ENCODE results near the gene PPT2.

PPT2 gene

GRCh38 chr6:32170294-32170693, 16.4 kb downstream of the PPT2 start:
- Histone ChIP-seq H3K27ac (no peak overlapping the region), H3K4me3 (no peak overlapping the region)

- H3K27ac ChIP-seq = no peak overlapping the region
Measured at GRCh38 chr6:32171234-32171633, 17.3 kb downstream of the PPT2 start.

GRCh38 chr6:32173051-32173727, 19.2 kb downstream of the PPT2 start:
- Histone ChIP-seq H3K27ac (peak overlapping the region in 10 of 21 experiments; percentile 8 to 53 (median 24)), H3K4me3 (no peak overlapping the region)

More at GRCh38 chr6:32171234-32171633, 17.3 kb downstream of the PPT2 start:
- no peak overlapping the region for H3K4me3 ChIP-seq

GRCh38 chr6:32174416-32174815, 20.5 kb downstream of the PPT2 start:
- Histone ChIP-seq H3K27ac (no peak overlapping the region), H3K4me3 (no peak overlapping the region)

- Histone ChIP-seq H3K4me3 (peak overlapping the region; percentile 64 to 93 (median 80)), H3K27ac (peak overlapping the region; percentile 72 to 99 (median 93))
Measured at GRCh38 chr6:32175322-32175710, 21.4 kb downstream of the PPT2 start.

GRCh38 chr6:32175711-32176475, 22.0 kb downstream of the PPT2 start, which contains the start of gene AGPAT1:
AGPAT1 (minus strand) TSS chr6:32176084; CDS start chr6:32171496, 4,588 bp downstream.
- Histone ChIP-seq H3K27ac (peak within 1 kb of the TSS; percentile 72 to 99 (median 93)), H3K4me3 (peak within 1 kb of the TSS; percentile 64 to 93 (median 80))

- H3K27ac ChIP-seq = peak overlapping the region in 20 of 21 experiments; percentile 68 to 99 (median 93)
- peak overlapping the region; percentile 64 to 93 (median 80) for H3K4me3 ChIP-seq
Measured at GRCh38 chr6:32176476-32177182, 22.7 kb downstream of the PPT2 start.

GRCh38 chr6:32177183-32177787, 23.3 kb downstream of the PPT2 start:
- peak overlapping the region in 20 of 21 experiments; percentile 68 to 99 (median 93) for H3K27ac ChIP-seq
- H3K4me3 ChIP-seq = peak overlapping the region; percentile 19 to 93 (median 80)

- peak within 1 kb of the TSS; percentile 14 to 99 (median 93) for H3K27ac ChIP-seq
- H3K4me3 ChIP-seq = peak within 1 kb of the TSS; percentile 49 to 93 (median 80)
Measured at GRCh38 chr6:32177788-32178546, 24.0 kb downstream of the PPT2 start, which contains the start of gene RNF5. RNF5 (plus strand) TSS chr6:32178405; CDS start chr6:32178512, 107 bp downstream.

GRCh38 chr6:32178547-32179440, 24.9 kb downstream of the PPT2 start:
- H3K4me3 ChIP-seq = peak overlapping the region; percentile 49 to 93 (median 80)

GRCh38 chr6:32179766-32180405, 25.9 kb downstream of the PPT2 start:
- Histone ChIP-seq H3K4me3 (no peak overlapping the region), H3K27ac (peak overlapping the region in 9 of 21 experiments; percentile 8 to 99 (median 82))

More at GRCh38 chr6:32178547-32179440, 24.9 kb downstream of the PPT2 start:
- peak overlapping the region; percentile 14 to 99 (median 92) for H3K27ac ChIP-seq

- Histone ChIP-seq H3K4me3 (no peak overlapping the region), H3K27ac (peak overlapping the region in 5 of 21 experiments; percentile 4 to 78 (median 29))
Measured at GRCh38 chr6:32181148-32181702, 27.3 kb downstream of the PPT2 start.

GRCh38 chr6:32181915-32182529, 28.1 kb downstream of the PPT2 start:
- H3K4me3 ChIP-seq = no peak overlapping the region
- H3K27ac ChIP-seq = peak overlapping the region in 10 of 21 experiments; percentile 10 to 78 (median 40)

- peak overlapping the region in 10 of 21 experiments; percentile 10 to 78 (median 38) for H3K27ac ChIP-seq
- H3K4me3 ChIP-seq = no peak overlapping the region
Measured at GRCh38 chr6:32182555-32182981, 28.6 kb downstream of the PPT2 start.

GRCh38 chr6:32183030-32183429, 29.1 kb downstream of the PPT2 start:
- H3K4me3 ChIP-seq = no peak overlapping the region
- peak overlapping the region in 12 of 21 experiments; percentile 8 to 78 (median 44) for H3K27ac ChIP-seq

GRCh38 chr6:32183483-32184083, 29.6 kb downstream of the PPT2 start:
- H3K27ac ChIP-seq = peak overlapping the region in 12 of 21 experiments; percentile 10 to 78 (median 44)
- H3K4me3 ChIP-seq = no peak overlapping the region

Measured in skin epidermis (tissue), 12 donors.